Uterus (tissue), 4 donors: ENCODE measurements around the gene EPN1. TPM values are rescaled to one million over a fixed set of nuclear protein-coding genes. Genes with fewer than 3 reads are reported as not detected.

Experiments
- DNase-seq, 2 donors: peaks; one replicate each; pipeline ENCODE4 v3.0.0-alpha.2; 2019 to 2020
- H3K27ac ChIP-seq, 2 donors: fragments of 200-600 bp; sonication (generic); 1 replicate in 1 of 2; 2 replicates in 1 of 2; pipeline ENCODE4 v1.5.1; 2016 to 2018
- H3K27me3 ChIP-seq, 2 donors: fragments of 200-600 bp; sonication (generic); one replicate each; pipeline ENCODE4 v1.5.1; 2018 to 2019; ENCODE audit warnings: control low read depth in 1 of 2
- H3K36me3 ChIP-seq, 2 donors: fragments of 200-600 bp; sonication (generic); one replicate each; pipeline ENCODE4 v1.5.1; 2019; ENCODE audit warnings: control low read depth in 1 of 2
- H3K4me1 ChIP-seq, 2 donors: fragments of 200-600 bp; sonication (generic); one replicate each; pipeline ENCODE4 v1.5.1; 2018 to 2019; ENCODE audit warnings: control low read depth in 1 of 2
- H3K4me3 ChIP-seq, 2 donors: fragments of 200-600 bp; sonication (generic); 1 replicate in 1 of 2; 2 replicates in 1 of 2; pipeline ENCODE4 v1.5.1; 2018 to 2019; ENCODE audit warnings: mild to moderate bottlenecking in 1 of 2
- H3K9me3 ChIP-seq, 2 donors: fragments of 200-600 bp; sonication (generic); one replicate each; pipeline ENCODE4 v1.5.1; 2019; ENCODE audit warnings: control low read depth in 1 of 2
- POLR2A ChIP-seq, 2 donors: fragments of 450-650 bp; IDR thresholded peaks; one replicate each; pipeline ENCODE4 v1.6.1; 2016; ENCODE audit warnings: antibody characterized with exemption in 2 of 2, mild to moderate bottlenecking in 1 of 2, moderate library complexity in 1 of 2
- intact Hi-C: fragments of 100-400 bp; cut with DNase I; formaldehyde crosslinking; loops from one replicate; pipeline ENCODE4 v1.15.1; 2023; ENCODE audit warnings: low total_unique reads
- total RNA-seq, 4 donors: library from RNA; depleted of rRNA in 3 of 4; stranded (reverse); fragments of >200 nt in 3 of 4; gene quantifications; one replicate each; pipeline versions ENCODE4 v1.1.0 to v1.2.4, GENCODE V29; 2014 to 2023
- TF ChIP-seq, protein P1 (sequence below), 4 experiments: fragments of 200-600 bp in 2 of 4; fragments of 450-650 bp in 2 of 4; sonication (generic) in 2 of 4; IDR thresholded peaks; one replicate each; pipeline ENCODE4 v1.5.1; 2016 to 2019; ENCODE audit warnings: antibody characterized with exemption in 4 of 4, mild to moderate bottlenecking in 2 of 4, moderate library complexity in 1 of 4
- donor health status: DM: yes; HTN: yes; CAD: no.

Gene EPN1
- total RNA-seq, 4 donors from 2014 or later, result 27.9 to 88.4 (median 51.7) TPM

DNA sequence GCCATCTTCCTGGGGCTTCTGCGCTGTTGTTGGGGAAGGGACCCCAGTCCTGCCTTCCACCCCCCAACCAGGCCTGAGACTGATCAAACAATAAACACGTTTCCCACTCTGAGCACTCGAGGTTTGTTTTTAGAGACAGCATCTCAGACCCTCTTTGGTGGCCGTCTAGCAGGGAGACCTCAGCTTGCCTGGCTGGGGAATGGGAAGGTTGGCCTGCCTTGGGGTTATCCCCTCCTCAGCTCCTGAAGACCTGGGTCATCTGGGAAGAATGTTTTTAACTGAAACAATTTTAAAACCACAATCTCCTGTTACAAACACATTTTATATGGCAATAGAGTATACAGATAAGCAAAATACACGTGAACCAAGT, 29.5 kb upstream of the EPN1 start:
- DNase-seq, result no peak
- TF ChIP-seq, protein P1, sequence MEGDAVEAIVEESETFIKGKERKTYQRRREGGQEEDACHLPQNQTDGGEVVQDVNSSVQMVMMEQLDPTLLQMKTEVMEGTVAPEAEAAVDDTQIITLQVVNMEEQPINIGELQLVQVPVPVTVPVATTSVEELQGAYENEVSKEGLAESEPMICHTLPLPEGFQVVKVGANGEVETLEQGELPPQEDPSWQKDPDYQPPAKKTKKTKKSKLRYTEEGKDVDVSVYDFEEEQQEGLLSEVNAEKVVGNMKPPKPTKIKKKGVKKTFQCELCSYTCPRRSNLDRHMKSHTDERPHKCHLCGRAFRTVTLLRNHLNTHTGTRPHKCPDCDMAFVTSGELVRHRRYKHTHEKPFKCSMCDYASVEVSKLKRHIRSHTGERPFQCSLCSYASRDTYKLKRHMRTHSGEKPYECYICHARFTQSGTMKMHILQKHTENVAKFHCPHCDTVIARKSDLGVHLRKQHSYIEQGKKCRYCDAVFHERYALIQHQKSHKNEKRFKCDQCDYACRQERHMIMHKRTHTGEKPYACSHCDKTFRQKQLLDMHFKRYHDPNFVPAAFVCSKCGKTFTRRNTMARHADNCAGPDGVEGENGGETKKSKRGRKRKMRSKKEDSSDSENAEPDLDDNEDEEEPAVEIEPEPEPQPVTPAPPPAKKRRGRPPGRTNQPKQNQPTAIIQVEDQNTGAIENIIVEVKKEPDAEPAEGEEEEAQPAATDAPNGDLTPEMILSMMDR (IDR thresholded peaks at IDR 0.05), result no peak
- no peak for TF ChIP-seq POLR2A (IDR thresholded peaks at IDR 0.05)
- H3K9me3 ChIP-seq, result no peaks in the 10 kb centered on the region
- intact Hi-C loops, result loop anchor here (10.0 kb wide), 1 partner anchor 531 kb away; the partner anchor contains the start of gene PPP1R12C
- no peaks in the 10 kb centered on the region for H3K36me3 ChIP-seq
- H3K4me1 ChIP-seq, result peaks cover 0 to 18% of the 10 kb centered on the region in 2 donors
- H3K27me3 ChIP-seq, result no peaks in the 10 kb centered on the region
- H3K4me3 ChIP-seq, result no peak overlapping the region
- no peak overlapping the region for H3K27ac ChIP-seq

DNA sequence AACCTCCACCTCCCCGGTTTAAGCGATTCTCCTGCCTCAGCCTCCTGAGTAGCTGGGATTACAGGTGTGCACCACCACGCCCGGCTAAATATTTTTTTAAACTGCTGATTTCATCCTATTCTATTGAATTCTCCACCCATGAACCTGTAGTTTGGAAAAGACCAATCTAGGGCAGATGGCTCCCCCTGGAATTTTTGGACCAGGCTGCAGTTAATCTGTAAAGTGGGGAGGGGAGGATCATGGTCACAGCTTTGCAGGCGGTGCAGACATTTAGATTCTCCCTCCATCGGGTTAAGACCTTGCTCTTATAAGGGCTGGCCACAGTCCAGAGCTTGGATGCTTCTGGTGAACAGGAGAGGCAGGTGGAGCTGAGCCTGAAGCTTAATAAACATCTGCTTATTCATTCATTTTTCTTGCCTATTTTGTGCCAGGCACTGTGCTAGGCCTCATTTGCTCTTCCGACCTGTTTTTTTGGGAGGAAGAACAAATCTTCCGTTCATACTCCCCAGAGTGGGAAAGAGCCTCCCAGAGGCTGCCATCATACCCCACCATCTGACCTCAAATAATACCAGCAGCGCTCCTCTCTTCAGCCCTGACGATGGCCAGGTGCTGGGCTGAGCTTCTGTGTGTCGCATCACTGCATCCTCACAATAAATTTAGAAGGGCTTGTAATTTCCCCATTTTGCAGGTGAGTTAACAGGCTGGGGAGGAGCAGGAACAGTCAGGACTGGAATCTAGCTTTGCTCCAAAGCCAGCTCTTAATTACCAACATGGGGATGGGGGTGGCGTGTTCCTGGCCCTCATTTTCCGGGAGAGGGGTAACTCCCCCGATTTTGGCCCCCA, 27.9 kb upstream of the EPN1 start:
- no peaks in the 10 kb centered on the region for H3K36me3 ChIP-seq
- H3K27ac ChIP-seq, result peak overlapping the region; percentile 86
- H3K4me3 ChIP-seq, result peak overlapping the region; percentile 54 to 70
- H3K27me3 ChIP-seq, result no peaks in the 10 kb centered on the region
- H3K4me1 ChIP-seq, result peaks cover 0 to 16% of the 10 kb centered on the region in 2 donors
- DNase-seq, result no peak
- no peak for TF ChIP-seq POLR2A (IDR thresholded peaks at IDR 0.05)
- TF ChIP-seq, protein P1 (IDR thresholded peaks at IDR 0.05), result no peak
- H3K9me3 ChIP-seq, result no peaks in the 10 kb centered on the region
- intact Hi-C loops, result loop anchor here (10.0 kb wide), 1 partner anchor 532 kb away; the partner anchor contains the start of gene PPP1R12C

DNA sequence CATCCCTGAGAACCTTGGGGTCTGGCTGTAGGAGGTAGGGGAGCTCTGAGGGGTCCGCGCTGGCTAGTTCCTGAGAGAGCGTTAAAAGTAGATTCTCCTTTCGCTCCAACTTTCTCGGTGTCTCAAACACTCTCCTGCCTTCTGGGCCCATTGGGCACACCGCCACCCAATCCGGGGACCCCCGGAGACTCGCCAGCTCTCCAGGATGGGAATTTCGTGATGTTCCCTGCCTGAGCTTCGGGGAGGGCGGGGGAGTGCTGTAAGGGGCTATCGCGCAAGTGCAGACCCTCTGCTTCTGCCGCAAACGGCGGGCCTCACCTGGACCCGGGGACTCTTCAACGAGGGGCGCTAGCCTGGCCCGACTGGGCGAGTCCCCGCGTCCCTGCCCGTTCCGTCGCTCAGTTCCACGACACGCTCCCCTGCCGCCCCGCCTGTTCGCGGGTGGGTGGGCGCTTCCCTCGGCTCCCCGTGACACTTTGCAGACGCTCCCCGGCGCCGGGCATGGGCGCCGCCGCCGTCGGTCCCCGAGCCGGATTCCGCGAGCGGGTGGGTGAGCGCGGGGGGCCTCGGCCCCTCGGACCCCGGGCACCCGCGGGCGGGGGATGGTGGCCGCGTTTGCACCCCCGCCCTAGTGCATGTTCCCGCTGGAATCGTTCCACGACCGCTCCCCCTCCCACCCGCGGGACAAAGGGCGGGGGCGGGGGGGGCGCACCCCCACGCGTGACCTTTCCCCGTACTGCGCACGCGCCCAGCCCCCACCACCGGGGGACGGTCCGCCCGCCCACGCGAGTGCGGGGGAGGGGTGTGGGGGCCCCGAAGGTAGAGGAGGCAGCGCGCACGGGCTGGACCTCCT, 27.1 kb upstream of the EPN1 start, which contains the start of gene CCDC106:
TSS of gene CCDC106 (plus strand) at position 481 of the 853 bp plus-strand sequence. CDS start 835 bp downstream, outside the sequence.
- H3K4me3 ChIP-seq, result peak within 1 kb of the TSS; percentile 54 to 70
- H3K4me1 ChIP-seq, result peaks cover 0 to 12% of the 10 kb centered on the region in 2 donors
- intact Hi-C loops, result loop anchor here (10.0 kb wide), 1 partner anchor 533 kb away; the partner anchor contains the start of gene PPP1R12C
- peak; percentile 78 to 81 for DNase-seq
- H3K9me3 ChIP-seq, result no peaks in the 10 kb centered on the region
- TF ChIP-seq POLR2A (IDR thresholded peaks at IDR 0.05), result peak in 1 of 2 donors; percentile 23
- TF ChIP-seq, protein P1 (IDR thresholded peaks at IDR 0.05), result peak in 1 of 4 experiments; percentile 12
- H3K36me3 ChIP-seq, result no peaks in the 10 kb centered on the region
- no peaks in the 10 kb centered on the region for H3K27me3 ChIP-seq
- H3K27ac ChIP-seq, result peak within 1 kb of the TSS; percentile 86

DNA sequence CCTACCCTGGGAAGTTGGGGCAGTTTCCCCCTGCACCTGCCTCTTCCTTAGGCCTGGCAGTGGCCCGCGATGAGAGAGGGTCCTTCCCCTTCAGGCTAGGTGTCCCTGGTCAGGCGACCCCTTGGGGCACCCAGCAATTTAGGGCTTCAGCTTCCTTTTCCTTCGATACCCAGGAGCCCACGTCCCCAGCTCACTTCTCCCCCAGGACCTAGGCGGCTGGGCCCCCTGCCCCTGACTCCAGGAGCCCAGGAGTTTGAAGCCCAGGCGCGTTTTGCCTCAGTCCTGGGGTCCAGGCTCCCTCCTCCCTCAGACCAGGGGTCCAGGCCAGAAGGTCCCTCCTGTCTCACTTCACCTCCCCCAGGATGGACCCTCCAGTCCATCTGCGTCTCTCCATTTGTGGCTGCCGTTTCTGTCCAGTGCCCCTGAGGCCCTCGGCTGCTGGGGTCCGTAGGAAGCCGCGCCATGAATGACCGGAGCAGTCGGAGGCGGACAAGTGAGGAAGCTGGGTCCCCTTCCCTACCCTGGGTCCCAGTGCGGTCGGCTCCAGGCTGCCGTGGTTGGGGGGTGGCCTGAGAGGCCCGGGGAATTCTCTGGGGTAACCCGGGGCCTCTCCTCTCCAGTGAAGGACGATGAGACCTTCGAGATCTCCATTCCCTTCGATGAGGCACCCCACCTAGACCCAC, 26.3 kb upstream of the EPN1 start:
- DNase-seq, result no peak
- Histone ChIP-seq H3K4me1 (peaks cover 0 to 12% of the 10 kb centered on the region in 2 donors), H3K27me3 (no peaks in the 10 kb centered on the region), H3K4me3 (peak overlapping the region; percentile 54 to 70), H3K36me3 (no peaks in the 10 kb centered on the region), H3K27ac (peak overlapping the region; percentile 86), H3K9me3 (no peaks in the 10 kb centered on the region)
- intact Hi-C loops, result loop anchor here (10.0 kb wide), 1 partner anchor 534 kb away; the partner anchor contains the start of gene PPP1R12C
- TF ChIP-seq POLR2A (IDR thresholded peaks at IDR 0.05), result no peak
- TF ChIP-seq, protein P1 (IDR thresholded peaks at IDR 0.05), result no peak
